Activated CD4-positive, alpha-beta T cell treated with anti-CD3 and anti-CD28 coated beads for 36 hours (primary cell): ENCODE data around the gene ADORA1. TPM values are rescaled to one million over a fixed set of nuclear protein-coding genes. Genes with fewer than 3 reads are reported as not detected.

Experiments used
- ATAC-seq: fragments of 200-7000 bp; cut with Tn5 transposase; one replicate; pipeline ENCODE4 v1.10.0; 2021; ENCODE audit warnings: mild to moderate bottlenecking, moderate library complexity
- CTCF ChIA-PET: fragments of 350-600 bp; sonication (Branson Sonifier 250); formaldehyde crosslinking; loops from one replicate; lab custom pipeline; 2021; ENCODE audit warnings: antibody characterized with exemption; lab: Charles Lee
- POLR2A ChIA-PET: fragments of 350-600 bp; sonication (Branson Sonifier 250); formaldehyde crosslinking; loops from one replicate; lab custom pipeline; 2021; ENCODE audit warnings: antibody characterized with exemption, inconsistent platforms; lab: Charles Lee
- DNase-seq: peaks from one replicate; pipeline ENCODE4 v3.0.0-alpha.2; 2020
- H3K27ac Mint-ChIP-seq: one replicate; pipeline ENCODE4 v1.8.0; 2021; ENCODE audit warnings: mixed read lengths
- H3K27me3 Mint-ChIP-seq: one replicate; pipeline ENCODE4 v1.8.0; 2021; ENCODE audit warnings: mixed read lengths
- H3K36me3 Mint-ChIP-seq: one replicate; pipeline ENCODE4 v1.8.0; 2021; ENCODE audit warnings: low read depth, mixed read lengths
- H3K4me1 Mint-ChIP-seq: one replicate; pipeline ENCODE4 v1.8.0; 2021; ENCODE audit warnings: mixed read lengths
- H3K4me3 Mint-ChIP-seq: one replicate; pipeline ENCODE4 v1.8.0; 2021; ENCODE audit warnings: mild to moderate bottlenecking, moderate library complexity, mixed read lengths
- H3K9me3 Mint-ChIP-seq: one replicate; pipeline ENCODE4 v1.8.0; 2021; ENCODE audit warnings: low read depth, mixed read lengths
- intact Hi-C, 2 experiments: fragments of 100-400 bp; cut with DNase I in 1 of 2; cut with micrococcal nuclease in 1 of 2; formaldehyde crosslinking; loops; one replicate each; pipeline versions ENCODE4 v1.14.2 to v1.15.1; 2022 to 2024; cut with DNase I, micrococcal nuclease
- total RNA-seq, 2 experiments: library from RNA; stranded (reverse); gene quantifications; one replicate each; pipeline ENCODE4 v1.2.3, GENCODE V29; 2021

ADORA1 gene
- total RNA-seq, 2 experiments from 2014 or later, result not detected

DNA sequence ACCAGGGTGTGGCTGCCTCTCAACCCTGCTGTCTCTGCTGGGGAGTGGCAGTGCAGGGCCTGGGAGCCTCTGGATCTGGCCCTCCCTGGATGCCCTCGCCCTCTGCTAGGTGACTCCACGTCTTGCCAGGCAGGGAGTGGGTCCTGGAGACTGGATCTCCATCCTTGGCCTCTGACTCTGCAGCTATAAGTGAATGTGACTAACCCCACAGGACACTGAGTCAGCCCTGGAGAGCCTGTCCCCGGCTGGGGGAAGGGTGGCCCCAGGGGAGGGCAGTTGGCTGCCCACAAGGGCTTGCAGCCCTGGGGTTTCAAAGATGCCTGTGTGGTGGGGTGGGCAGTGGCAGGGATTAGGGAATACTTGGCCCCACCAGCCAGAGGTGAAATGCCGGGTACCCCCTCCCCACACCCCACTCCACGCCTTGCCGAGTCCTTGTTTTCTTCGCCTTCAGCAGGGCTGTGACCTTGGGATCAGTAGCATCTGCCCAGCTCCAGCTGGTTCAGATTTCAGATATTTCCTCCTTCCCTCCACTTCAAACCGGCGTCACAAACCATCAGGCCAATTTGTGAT is 50.0 kb downstream of the ADORA1 start:
- Mint-ChIP-seq H3K36me3 (no peaks in the 10 kb centered on the region), H3K4me3 (no peak overlapping the region), H3K9me3 (no peaks in the 10 kb centered on the region), H3K4me1 (no peaks in the 10 kb centered on the region), H3K27me3 (no peaks in the 10 kb centered on the region), H3K27ac (no peak overlapping the region)
- ChIA-PET POLR2A (no interaction called here), CTCF (interaction anchor here (0.7 to 1.7 kb wide), 2 partner anchors 40 to 51 kb away, joined by 3 read pairs; no protein-coding TSS in a partner anchor)
- no peak for ATAC-seq
- no peak for DNase-seq
- intact Hi-C loops, result no loop called here

DNA sequence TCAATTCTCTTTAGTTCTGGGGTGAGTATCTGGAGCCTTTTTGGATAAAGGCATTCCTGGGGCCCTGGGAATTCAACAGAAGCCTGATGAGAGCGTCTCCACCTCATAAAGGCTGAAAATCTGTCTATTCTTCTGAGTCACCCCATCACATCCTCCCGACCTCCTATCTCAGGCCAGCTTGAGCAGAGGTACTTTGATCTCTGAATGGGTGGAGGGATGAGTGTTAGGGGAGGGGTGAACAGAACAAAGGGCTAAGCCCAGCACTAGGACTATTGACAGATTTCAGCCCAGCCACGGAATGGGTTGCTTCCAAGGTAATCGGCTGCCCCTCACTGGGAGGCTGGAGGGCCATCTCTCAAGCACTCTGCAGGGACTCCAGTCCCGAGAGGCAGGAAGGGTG is 50.6 kb downstream of the ADORA1 start:
- H3K9me3 Mint-ChIP-seq, result no peaks in the 10 kb centered on the region
- DNase-seq (no peak), ATAC-seq (no peak)
- no peak overlapping the region for H3K27ac Mint-ChIP-seq
- H3K4me3 Mint-ChIP-seq, result no peak overlapping the region
- intact Hi-C loops, result no loop called here
- no peaks in the 10 kb centered on the region for H3K36me3 Mint-ChIP-seq
- H3K27me3 Mint-ChIP-seq, result no peaks in the 10 kb centered on the region
- CTCF ChIA-PET, result interaction anchor here (0.7 kb wide), 1 partner anchor 50 kb away, joined by 3 read pairs; no protein-coding TSS in a partner anchor
- POLR2A ChIA-PET, result no interaction called here
- H3K4me1 Mint-ChIP-seq, result no peaks in the 10 kb centered on the region

DNA sequence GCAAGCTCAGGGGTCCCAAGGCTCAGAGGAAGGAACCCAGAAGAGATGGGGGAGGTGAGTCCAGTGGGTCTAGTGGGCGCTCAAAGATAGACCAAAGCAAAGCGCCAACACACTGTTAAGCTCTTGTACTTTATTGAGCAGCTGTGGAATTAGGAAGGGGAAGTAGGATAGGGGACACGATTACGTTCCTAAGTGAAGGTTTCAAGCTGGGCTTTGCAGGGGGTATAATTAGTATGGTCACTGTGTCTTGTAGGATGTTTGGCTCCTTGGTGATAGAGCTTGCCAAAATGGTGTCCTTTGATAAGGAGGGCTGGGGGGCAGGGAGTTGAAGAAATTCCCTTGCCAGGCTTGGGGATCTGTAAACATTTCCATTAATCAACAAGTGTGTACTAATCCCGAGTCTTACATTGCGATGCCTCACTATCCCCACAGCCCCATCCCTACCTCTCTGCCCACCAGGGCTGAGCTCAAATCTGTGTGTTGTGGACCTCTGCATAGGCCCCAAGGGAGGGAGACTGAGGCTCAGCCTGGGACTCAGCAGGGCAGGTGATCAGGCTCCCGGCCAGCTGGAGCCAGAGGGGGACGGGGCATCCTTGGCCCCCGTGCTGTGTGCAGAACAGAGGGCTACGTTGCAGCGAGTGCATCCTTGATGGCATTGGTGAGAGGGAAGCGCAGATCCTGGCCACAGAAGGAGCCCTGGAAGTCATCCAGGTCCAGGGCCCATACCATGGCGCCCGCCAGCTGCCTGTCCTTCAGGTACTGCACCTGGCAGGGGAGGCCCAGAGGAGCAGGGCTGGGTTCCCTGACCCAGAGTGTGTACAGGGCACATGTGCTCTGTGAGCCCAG is 51.5 kb downstream of the ADORA1 start:
- H3K4me1 Mint-ChIP-seq, result no peaks in the 10 kb centered on the region
- DNase-seq (no peak), ATAC-seq (no peak)
- no peaks in the 10 kb centered on the region for H3K27me3 Mint-ChIP-seq
- H3K27ac Mint-ChIP-seq, result no peak overlapping the region
- ChIA-PET CTCF (no interaction called here), POLR2A (interaction anchor here (0.6 kb wide), 1 partner anchor 95 kb away, joined by 3 read pairs; no protein-coding TSS in a partner anchor)
- no peaks in the 10 kb centered on the region for H3K9me3 Mint-ChIP-seq
- H3K4me3 Mint-ChIP-seq, result no peak overlapping the region
- H3K36me3 Mint-ChIP-seq, result no peaks in the 10 kb centered on the region
- intact Hi-C loops, result no loop called here

DNA sequence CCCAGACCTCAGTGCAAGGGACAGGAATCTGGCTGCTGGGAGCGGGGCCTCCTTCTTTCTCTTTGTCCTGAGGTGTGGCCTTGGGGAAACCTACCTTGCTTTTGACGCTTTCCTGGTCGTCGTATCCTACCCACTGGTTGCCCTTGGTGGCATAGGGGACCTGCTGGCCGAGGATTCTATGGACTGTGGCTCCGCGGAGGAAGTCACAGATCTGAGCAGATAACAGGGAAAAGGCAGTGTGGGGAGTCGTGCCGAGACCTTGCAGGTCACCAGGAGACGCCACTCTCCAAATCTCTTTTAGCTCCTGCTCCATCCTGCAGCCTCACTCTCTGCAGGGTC is 52.1 kb downstream of the ADORA1 start:
- Mint-ChIP-seq H3K4me1 (no peaks in the 10 kb centered on the region), H3K27me3 (no peaks in the 10 kb centered on the region), H3K9me3 (no peaks in the 10 kb centered on the region), H3K36me3 (no peaks in the 10 kb centered on the region), H3K4me3 (no peak overlapping the region), H3K27ac (no peak overlapping the region)
- CTCF ChIA-PET, result interaction anchor here (0.7 kb wide), 1 partner anchor 8 kb away, joined by 3 read pairs; no protein-coding TSS in a partner anchor
- no peak for ATAC-seq
- no peak for DNase-seq
- intact Hi-C loops, result no loop called here
- POLR2A ChIA-PET, result no interaction called here

DNA sequence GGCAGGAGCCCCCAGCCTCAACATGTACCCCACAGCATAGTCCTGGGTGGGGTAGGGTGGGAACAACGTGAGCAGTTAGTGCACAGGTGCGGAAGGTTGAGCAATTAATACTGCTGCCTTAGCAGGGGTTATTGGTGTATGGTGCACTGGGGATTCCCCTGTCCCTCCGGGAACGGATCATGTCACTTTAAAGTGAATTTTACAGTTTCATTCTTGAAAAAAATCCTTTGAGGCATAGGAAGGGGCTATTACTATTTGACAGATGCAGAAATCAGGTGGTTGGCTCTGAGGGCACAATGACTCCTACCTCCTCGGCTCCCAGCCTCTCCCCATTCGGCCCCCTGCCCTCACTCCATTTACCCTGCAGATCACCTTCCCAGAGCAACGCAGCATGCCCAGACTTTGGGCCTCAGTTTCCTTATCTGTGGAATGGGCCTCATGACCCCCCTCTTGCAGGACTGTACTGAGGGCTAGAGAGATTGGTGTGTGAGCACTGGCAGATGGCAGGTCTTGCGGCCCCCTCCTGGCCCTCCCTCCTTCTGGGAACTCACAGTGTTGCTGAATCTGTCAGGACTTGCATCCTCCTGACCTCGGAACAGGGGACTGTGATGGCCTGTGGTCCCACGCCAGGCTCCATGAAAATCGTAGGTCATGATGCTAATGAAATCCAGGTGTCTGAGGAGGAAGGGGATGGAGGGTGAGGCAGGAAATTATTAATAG is 53.2 kb downstream of the ADORA1 start:
- DNase-seq (no peak), ATAC-seq (no peak)
- Mint-ChIP-seq H3K27ac (no peak overlapping the region), H3K36me3 (no peaks in the 10 kb centered on the region), H3K4me1 (no peaks in the 10 kb centered on the region), H3K9me3 (no peaks in the 10 kb centered on the region), H3K4me3 (no peak overlapping the region), H3K27me3 (no peaks in the 10 kb centered on the region)
- ChIA-PET POLR2A (no interaction called here), CTCF (interaction anchor here (0.7 kb wide), 1 partner anchor 9 kb away, joined by 3 read pairs; no protein-coding TSS in a partner anchor)
- intact Hi-C loops, result no loop called here

DNA sequence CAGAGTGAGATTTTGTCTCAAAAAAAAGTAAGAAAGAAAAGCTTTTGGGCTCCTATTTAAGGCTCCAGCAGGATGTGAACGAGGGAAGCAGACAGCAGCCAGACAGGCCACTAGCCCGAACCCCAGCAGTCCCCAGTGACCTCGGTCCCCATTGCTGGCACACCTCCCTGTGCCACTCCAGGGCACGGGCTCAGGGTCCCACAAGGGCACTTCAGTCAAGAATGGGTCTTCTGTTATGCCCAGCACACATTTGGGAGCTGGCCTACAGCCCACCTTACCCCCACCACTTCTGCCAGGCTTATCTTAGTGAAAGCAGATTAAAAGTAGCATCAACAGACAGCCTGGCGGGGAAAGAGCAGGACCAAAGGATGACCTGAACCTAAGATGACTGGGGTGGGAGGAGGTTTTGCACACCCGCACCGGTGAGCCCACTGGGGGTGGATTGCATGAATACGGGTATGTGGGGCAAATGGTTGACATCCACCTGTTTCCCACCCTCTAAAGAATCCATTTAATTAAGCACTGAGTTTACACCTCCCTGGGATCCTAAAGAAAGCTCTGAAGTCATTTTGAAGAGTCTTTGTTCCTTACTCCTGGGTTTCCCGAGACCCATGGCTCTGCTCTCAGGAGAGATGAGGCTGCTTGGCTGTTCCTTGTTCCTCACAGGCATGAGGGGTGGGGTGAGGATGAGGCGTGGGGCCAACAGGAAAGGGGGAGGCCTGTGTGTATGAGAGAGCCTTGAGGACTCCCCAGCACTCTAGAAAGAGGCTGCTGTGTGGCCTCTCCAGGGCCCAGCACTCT is 54.3 kb downstream of the ADORA1 start:
- Mint-ChIP-seq H3K9me3 (no peaks in the 10 kb centered on the region), H3K27me3 (no peaks in the 10 kb centered on the region), H3K36me3 (no peaks in the 10 kb centered on the region), H3K4me1 (peaks cover 4% of the 10 kb centered on the region), H3K27ac (no peak overlapping the region), H3K4me3 (no peak overlapping the region)
- ATAC-seq (no peak), DNase-seq (no peak)
- POLR2A ChIA-PET, result no interaction called here
- intact Hi-C loops, result no loop called here
- CTCF ChIA-PET, result interaction anchor here (0.6 kb wide), 1 partner anchor 13 kb away, joined by 3 read pairs; no protein-coding TSS in a partner anchor

DNA sequence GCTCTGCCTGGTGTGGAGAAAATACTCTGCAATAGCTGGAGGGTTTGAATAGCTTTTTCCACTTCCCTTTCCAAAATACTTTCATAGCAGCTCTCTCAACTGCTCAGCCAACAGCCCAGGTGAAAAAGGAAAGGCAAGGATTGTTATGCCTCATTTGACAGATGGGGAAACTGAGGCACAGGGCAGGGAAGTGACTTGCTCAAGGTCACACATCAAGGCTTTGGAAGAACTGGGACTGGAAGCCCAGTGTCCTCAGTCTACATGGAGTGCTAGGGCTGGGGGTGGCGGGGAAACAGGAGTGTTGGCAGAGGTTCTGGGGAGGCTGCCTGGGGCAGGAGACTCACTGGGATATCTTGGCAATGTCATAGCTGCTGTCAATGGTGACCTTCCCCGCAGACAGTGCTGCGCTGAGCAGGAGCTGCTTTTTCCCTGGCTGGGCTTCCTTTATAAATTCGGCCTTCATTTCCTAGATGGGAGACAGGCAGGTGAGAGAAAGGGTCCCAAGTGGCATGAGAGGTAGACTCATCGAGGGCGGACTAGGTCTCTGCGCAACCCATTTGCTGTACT is 54.9 kb downstream of the ADORA1 start:
- DNase-seq (no peak), ATAC-seq (no peak)
- intact Hi-C loops, result no loop called here
- no peaks in the 10 kb centered on the region for H3K36me3 Mint-ChIP-seq
- no peak overlapping the region for H3K27ac Mint-ChIP-seq
- H3K27me3 Mint-ChIP-seq, result no peaks in the 10 kb centered on the region
- no peaks in the 10 kb centered on the region for H3K9me3 Mint-ChIP-seq
- H3K4me3 Mint-ChIP-seq, result no peak overlapping the region
- H3K4me1 Mint-ChIP-seq, result peaks cover 4% of the 10 kb centered on the region
- CTCF ChIA-PET, result interaction anchor here (0.6 to 0.9 kb wide), 2 partner anchors 10 to 13 kb away, joined by 3 to 4 read pairs; no protein-coding TSS in a partner anchor
- POLR2A ChIA-PET, result no interaction called here

DNA sequence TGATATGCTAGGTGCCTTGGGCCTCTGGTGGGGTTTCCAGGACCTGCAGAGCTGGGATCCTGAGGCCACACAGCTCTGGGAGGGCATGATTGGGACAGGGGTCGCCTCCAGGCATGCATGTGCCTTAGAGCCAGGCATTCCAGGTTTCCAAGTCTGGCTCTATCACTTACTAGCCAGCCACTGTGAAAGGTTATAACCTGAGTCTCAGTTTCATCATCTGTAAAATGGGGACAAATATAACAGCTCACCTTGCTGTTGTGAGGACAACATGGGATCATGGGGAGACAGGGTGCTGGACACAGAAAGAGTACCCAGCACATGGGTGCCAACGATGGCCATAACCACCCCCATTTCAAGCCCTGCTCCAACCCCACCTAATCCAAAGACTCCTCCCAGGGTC is 56.3 kb downstream of the ADORA1 start:
- POLR2A ChIA-PET, result no interaction called here
- intact Hi-C loops, result no loop called here
- peaks cover 2% of the 10 kb centered on the region for H3K27me3 Mint-ChIP-seq
- H3K4me1 Mint-ChIP-seq, result peaks cover 4% of the 10 kb centered on the region
- CTCF ChIA-PET, result no interaction called here
- no peaks in the 10 kb centered on the region for H3K36me3 Mint-ChIP-seq
- ATAC-seq (no peak), DNase-seq (no peak)
- H3K9me3 Mint-ChIP-seq, result no peaks in the 10 kb centered on the region
- H3K4me3 Mint-ChIP-seq, result no peak overlapping the region
- H3K27ac Mint-ChIP-seq, result no peak overlapping the region

DNA sequence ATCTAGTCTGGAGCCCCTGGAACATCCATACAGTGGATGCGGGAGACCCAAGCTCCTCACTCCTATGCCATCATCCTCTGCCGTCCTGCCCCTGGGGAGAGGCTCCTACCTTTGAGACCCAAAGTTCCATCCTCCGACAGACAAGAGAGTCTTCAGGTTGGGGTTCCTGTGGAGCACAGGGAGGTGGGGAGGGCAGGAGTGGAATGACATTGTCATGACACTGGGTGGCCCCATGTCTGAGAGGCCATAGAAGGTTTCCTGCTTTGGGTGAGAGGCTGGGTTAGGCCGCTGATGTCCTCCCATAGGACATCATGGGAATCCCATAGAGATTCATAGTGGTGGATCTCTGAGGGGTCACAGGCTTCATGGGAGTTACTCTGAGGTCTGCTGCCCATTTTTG is 56.9 kb downstream of the ADORA1 start:
- ChIA-PET POLR2A (no interaction called here), CTCF (interaction anchor here (0.5 to 0.7 kb wide), 2 partner anchors 9 to 34 kb away, joined by 3 to 4 read pairs; no protein-coding TSS in a partner anchor)
- H3K27ac Mint-ChIP-seq, result no peak overlapping the region
- intact Hi-C loops, result no loop called here
- H3K27me3 Mint-ChIP-seq, result peaks cover 3% of the 10 kb centered on the region
- no peak overlapping the region for H3K4me3 Mint-ChIP-seq
- DNase-seq, result no peak
- H3K9me3 Mint-ChIP-seq, result no peaks in the 10 kb centered on the region
- ATAC-seq, result no peak
- no peaks in the 10 kb centered on the region for H3K36me3 Mint-ChIP-seq
- H3K4me1 Mint-ChIP-seq, result peaks cover 4% of the 10 kb centered on the region

DNA sequence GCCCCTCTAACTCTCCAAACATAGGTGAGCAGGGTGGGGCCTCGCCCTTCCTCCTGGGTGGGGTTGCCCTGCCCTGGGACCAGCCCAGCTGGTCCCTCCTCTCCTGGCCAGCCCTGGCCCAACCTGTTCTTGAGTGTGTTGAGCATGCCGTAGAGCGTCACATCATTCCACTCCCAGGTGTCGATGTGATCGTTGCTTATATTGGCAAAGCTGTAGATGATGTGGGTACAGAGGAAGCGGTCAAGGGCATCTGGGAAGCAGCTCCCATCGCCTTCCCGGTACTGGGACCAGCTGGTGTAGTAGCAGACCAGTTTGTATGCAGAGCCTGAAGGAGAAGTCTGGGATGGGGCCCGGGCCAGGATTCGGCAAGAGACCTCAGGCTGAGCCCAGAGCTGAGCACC is 57.5 kb downstream of the ADORA1 start:
- ATAC-seq (no peak), DNase-seq (no peak)
- Mint-ChIP-seq H3K9me3 (no peaks in the 10 kb centered on the region), H3K4me3 (no peak overlapping the region), H3K27ac (no peak overlapping the region), H3K4me1 (peaks cover 4% of the 10 kb centered on the region), H3K27me3 (peaks cover 5% of the 10 kb centered on the region), H3K36me3 (no peaks in the 10 kb centered on the region)
- intact Hi-C loops, result no loop called here
- ChIA-PET CTCF (interaction anchor here (0.7 to 1.5 kb wide), 3 partner anchors 9 to 82 kb away, joined by 3 to 4 read pairs (median 4); no protein-coding TSS in a partner anchor), POLR2A (no interaction called here)
